Liver (tissue), 3 donors: ENCODE data around the gene PHOX2A.

Experiments
- CTCF ChIP-seq: fragments of 150-350 bp; IDR thresholded peaks from 2 replicates; pipeline ENCODE4 v1.5.1; 2017; ENCODE audit warnings: improper control_type of control experiment, low read depth, low read length; ENCODE audit not compliant: missing input control
- GABPA ChIP-seq, 2 donors: IDR thresholded peaks in 1 of 2; conservative IDR thresholded peaks in 1 of 2; 2 replicates each; pipeline ENCODE4 v1.6.1; 2016; ENCODE audit warnings: antibody characterized with exemption in 2 of 2, mild to moderate bottlenecking in 1 of 2, moderate library complexity in 1 of 2
- JUND ChIP-seq, 2 donors: IDR thresholded peaks; 2 replicates each; pipeline ENCODE4 v1.6.1; 2016; ENCODE audit warnings: antibody characterized with exemption in 2 of 2
- RAD21 ChIP-seq, 2 donors: IDR thresholded peaks; 2 replicates each; pipeline ENCODE4 v1.6.1; 2016; ENCODE audit warnings: antibody characterized with exemption in 2 of 2, mild to moderate bottlenecking in 2 of 2
- TF ChIP-seq, protein P1 (sequence below): IDR thresholded peaks from 2 replicates; pipeline ENCODE4 v1.6.1; 2016; ENCODE audit warnings: antibody characterized with exemption, mild to moderate bottlenecking
- TF ChIP-seq, protein P2 (sequence below): IDR thresholded peaks from 2 replicates; pipeline ENCODE4 v1.6.1; 2016; ENCODE audit warnings: antibody characterized with exemption
- donor health status: healthy.
- donor health status: healthy.

DNA sequence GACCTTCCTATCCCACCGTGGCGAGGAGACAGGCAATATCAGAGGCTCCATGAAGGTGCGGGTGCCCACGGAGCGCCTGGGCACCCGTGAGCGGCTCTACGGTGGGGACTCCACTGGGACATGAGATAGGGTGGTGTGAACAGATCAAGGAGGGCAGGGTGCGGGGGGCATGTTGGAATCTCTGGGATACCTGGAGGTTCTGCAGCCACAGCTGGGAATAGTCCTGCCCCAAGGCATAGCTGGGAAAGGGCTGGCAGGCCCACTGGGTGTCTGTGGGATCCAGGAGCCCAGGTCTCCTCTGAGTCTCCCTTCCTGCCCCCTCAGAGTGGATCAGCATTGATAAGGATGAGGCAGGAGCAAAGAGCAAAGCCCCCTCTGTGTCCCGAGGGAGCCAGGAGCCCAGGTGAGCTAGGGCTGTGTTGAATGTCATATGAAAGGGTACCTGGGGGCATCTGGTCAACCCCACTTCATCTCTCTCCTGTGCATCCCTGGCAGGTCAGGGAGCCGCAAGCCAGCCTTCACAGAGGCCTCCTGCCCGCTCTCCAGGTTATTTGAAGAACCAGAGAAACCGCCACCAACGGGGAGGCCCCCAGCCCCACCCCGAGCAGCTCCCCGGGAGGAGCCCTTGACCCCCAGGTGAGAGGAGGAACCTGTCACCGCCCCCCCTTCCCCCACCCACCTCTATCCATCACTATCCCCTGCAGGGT, 8.5 kb downstream of the PHOX2A start:
- TF ChIP-seq CTCF = no peak
- TF ChIP-seq, protein P1, sequence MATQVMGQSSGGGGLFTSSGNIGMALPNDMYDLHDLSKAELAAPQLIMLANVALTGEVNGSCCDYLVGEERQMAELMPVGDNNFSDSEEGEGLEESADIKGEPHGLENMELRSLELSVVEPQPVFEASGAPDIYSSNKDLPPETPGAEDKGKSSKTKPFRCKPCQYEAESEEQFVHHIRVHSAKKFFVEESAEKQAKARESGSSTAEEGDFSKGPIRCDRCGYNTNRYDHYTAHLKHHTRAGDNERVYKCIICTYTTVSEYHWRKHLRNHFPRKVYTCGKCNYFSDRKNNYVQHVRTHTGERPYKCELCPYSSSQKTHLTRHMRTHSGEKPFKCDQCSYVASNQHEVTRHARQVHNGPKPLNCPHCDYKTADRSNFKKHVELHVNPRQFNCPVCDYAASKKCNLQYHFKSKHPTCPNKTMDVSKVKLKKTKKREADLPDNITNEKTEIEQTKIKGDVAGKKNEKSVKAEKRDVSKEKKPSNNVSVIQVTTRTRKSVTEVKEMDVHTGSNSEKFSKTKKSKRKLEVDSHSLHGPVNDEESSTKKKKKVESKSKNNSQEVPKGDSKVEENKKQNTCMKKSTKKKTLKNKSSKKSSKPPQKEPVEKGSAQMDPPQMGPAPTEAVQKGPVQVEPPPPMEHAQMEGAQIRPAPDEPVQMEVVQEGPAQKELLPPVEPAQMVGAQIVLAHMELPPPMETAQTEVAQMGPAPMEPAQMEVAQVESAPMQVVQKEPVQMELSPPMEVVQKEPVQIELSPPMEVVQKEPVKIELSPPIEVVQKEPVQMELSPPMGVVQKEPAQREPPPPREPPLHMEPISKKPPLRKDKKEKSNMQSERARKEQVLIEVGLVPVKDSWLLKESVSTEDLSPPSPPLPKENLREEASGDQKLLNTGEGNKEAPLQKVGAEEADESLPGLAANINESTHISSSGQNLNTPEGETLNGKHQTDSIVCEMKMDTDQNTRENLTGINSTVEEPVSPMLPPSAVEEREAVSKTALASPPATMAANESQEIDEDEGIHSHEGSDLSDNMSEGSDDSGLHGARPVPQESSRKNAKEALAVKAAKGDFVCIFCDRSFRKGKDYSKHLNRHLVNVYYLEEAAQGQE = no peak
- no peak for TF ChIP-seq GABPA (IDR thresholded peaks at IDR 0.05 in 1 of 2, conservative IDR thresholded peaks at IDR 0.05 in 1 of 2)
- TF ChIP-seq, protein P2, sequence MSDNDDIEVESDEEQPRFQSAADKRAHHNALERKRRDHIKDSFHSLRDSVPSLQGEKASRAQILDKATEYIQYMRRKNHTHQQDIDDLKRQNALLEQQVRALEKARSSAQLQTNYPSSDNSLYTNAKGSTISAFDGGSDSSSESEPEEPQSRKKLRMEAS = no peak
- TF ChIP-seq JUND (IDR thresholded peaks at IDR 0.05) = no peak
- TF ChIP-seq RAD21 (IDR thresholded peaks at IDR 0.05) = no peak
